NCI-H146 treated with DMSO at 0.1 percent for 48 hours (cell line): ENCODE results near the gene RIPK1.
A peak's percentile ranks its signal among the peaks of the same experiment; 100 is the strongest.
"Not testable (repeated sequence)": the region's sequence is repeated elsewhere in the genome, so short reads cannot be mapped to it uniquely, and the experiment has no call there.

Source experiments
- DNase-seq: peaks from one replicate; lab custom pipeline; 2025; ENCODE audit not compliant: unreplicated experiment; lab: John Stamatoyannopoulos, UW

The RIPK1 gene

DNA sequence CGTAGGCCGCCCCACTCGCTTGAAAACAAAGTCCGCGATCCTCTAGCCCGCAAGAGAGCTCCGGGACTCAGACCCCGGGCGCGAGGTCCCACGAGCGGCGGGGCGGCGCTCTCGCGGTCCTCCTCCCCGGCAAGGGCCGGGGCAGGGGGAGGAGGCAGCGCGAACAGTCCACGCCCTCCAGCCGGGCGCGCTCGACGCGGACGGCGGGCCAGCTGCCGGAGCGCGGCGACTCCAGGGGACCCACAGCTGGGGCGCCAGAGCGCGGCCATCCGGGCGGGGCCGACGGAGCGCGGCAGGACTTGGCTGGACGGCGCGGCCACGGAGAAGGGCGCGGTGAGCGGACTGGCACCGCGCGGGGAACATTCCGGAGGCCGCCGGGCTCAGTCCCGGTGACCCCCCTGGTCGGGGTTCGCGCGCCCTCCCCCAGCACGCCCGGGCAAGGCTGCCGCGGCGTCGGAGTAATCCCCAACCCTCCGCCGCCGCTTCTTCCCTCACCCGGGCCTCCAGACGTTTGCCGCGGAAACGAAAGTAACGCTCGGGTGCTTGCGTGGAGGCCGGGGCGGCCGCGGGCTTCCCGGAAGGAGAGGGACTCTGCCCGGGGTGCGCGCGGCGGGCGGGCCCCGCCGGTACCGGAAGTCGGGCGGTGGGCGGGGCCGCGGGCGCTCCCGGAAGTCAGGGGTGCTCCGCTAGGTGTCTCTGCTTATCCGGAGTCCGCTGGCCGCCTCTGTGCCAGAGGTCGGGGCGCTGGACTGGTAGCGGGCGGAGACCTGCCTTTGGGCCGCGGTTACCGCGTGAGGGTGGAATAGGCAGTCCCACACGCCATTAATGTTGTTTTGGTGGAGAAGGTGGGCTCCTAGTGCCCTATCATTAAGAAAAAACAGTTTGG, at the start of gene RIPK1:
Gene RIPK1, plus strand, starts transcription at position 166 of the 886 bp plus-strand sequence. CDS start 8,330 bp downstream, outside the sequence.
- DNase-seq = peak; percentile 67

DNA sequence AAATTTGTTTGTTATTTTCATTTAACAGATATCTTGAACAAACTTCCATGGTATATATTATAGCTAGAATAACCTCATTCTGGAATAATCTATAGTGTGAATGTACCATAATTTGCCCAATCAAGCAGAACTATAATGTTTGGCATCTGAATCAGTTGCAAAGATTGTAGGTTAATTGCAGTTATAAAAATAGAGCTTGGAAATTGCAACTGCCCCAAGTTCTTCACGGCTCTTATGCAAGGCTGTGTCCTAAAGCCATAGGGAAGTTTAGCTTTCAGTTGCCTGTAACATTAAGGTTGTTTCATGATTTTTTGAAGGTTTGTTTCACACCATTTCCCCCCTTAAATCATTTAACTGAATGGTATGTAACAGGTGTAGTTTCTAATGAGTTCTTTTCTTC, 49.2 kb upstream of the RIPK1 start:
- DNase-seq = no peak

DNA sequence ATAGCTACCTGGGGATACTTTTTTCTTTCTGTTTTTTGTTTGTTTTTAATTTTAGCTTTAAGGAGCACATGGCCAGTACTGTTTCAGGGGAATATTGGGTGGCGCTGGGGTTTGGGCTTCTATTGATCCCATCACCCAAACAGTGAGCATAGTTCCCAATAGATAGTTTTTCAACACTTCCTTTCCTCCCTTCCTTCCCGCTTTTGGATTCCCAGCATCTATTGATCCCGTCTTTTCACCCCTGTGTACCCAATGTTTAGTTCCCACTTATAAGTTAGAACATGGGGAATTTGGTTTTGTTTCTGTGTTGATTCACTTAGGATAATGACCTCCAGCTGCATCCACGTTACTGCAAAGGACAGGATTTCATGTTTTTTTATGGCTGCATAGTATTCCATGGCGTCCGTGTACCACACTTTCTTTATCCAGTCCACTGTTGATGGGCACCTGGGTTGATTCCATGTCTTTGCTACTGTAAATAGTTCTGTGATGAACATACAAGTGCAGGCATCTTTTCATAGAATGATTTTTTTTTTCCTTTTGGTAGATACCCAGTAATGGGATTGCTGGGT, 48.5 kb upstream of the RIPK1 start:
- no peak for DNase-seq

DNA sequence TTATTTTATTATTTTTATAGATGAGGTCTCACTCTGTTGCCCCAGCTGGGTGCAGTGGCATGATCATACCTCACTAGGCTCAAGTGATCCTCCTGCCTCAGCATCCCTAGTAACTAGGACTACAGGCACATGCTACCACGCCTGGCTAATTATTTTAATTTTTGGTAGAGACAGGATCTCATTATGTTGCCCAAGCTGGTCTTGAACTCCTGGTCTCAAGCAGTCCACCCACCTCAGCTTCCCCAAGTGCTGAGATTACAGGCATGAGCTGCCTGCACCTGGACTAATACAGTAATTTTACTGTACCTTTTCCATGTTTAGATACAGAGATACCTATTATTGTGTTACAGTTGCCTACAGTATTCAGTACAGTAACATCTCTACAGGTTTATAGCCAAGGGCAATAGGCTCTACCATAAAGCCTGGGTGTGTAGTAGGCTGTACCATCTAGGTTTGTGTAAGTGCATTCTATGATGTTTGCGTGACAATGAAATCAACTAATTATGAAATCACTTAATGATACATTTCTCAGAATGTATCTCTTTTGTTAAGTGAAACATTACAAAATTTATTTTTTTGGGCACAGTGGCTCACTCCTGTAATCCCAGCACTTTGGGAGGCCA, 47.2 kb upstream of the RIPK1 start:
- not testable (repeated sequence) for DNase-seq

DNA sequence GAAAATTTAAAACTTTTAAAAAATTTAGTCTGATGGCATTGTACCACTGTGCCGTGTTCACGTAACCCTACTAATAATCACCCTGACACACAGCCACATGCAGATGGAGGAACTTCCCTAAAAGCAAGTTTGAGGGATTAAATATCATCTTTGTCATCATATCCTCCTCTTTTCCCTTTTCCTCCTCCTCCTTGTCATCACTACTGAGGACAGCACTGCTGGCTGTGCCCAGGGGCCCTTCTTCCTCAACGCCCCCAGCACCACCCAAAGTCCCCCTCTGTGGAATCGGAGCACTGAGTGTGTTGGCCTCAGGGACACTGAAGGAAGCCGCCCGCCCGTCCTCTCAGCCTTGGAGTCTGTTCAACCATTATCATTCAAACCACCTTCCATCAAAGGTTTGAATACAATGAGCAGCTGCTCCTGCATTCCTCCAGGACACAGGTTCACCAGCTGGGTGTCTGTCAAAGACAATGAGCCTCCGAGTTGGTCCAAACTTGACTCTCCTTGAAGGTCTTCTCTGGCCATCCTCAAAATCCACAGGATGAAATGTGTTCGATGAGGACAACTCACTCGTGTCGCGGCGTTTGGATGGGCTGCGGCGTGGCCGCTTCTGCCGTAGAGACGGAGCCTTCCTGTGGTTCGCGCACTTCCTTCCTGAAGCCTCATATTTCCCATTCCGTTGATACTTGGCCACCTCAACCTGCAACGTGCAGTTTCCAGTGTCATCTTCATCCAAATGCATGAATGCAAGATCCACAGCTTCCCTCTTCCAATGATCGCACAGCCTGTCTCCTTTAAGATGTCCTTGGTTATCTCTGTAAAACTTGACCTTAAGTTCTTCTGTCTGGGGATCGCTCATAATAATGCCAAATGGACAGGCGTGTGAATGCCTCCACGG, 45.3 kb upstream of the RIPK1 start:
- no peak for DNase-seq

DNA sequence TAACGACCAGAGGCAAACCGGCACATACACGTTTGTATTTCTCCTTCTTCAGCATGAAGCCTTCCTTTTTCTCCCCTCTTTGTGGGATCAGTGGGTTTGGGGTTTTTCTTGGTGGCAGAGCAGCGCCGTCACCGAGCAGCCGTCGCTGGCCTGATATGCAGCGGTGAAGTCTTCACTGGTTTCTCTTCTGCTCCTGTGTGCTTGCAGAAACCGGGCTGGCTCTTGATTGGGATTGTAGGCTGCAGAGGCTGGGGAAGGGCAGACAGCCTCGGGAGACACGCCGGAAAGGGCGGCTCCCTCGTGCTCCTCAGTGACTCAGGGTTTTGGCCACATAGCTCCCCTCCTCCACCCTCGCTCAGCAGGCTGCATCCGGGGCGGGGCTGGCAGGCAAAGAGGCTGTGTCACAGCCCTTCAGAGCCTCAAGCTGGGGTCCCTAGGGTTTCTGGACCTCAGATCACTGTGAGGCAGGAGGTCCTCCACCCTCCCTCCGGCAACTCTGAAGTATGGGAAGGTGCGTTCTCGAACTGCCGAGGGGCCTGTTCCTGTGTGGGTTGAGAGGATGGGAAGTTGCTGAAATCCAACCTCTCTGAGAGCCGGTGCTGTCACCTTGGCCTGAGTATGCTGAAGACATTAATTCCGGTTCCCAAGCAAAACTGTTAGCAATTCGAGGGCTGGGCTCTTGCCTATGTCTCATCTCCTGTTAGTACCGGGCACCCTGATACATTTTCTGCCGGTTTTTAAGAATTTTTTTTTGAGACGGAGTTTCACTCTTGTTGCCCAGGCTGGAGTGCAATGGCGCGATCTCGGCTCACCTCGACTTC, 44.4 kb upstream of the RIPK1 start:
- no peak for DNase-seq

- no peak for DNase-seq
Measured at GRCh38 chr6:3026791-3027626, 41.3 kb upstream of the RIPK1 start.

GRCh38 chr6:3028156-3028555, 40.1 kb upstream of the RIPK1 start:
- not testable (repeated sequence) for DNase-seq

DNA sequence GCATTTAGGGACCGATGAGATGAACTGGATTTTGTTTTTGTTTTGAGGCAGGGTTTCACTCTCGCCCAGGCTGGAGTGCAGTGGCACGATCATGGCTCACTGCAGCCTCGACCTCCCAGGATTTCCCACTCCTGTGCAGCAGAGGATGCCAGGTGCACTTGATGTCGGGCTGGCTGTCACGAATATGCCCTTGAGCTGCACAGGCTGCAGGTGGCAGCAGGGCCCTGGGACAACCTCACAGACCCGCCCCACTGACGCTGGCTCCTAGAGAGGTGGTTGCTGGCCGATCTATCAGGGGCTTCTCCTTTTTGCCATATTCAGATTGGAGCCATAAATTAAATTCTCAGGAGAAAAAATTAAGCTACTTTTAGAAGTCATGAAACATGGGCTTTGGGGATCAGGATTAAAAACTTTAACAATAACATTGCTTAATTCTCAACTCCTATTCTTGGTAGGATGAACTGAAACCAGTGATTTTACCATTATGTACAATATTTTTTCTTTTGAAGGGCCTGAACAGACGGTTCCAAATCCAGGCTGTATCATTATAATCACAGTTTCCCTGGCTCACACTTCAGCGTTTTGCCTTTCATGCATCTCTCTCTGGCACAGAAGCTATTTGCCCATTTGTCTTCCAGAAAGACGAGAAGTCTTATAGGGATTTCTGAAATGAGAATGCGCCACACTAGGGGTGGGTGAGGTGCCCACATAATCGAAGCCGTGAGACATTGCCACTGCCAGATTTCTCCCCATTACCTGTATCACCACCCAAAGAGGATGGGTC, 36.2 kb upstream of the RIPK1 start:
- no peak for DNase-seq

GRCh38 chr6:3032986-3033385, 35.3 kb upstream of the RIPK1 start:
- no peak for DNase-seq

DNA sequence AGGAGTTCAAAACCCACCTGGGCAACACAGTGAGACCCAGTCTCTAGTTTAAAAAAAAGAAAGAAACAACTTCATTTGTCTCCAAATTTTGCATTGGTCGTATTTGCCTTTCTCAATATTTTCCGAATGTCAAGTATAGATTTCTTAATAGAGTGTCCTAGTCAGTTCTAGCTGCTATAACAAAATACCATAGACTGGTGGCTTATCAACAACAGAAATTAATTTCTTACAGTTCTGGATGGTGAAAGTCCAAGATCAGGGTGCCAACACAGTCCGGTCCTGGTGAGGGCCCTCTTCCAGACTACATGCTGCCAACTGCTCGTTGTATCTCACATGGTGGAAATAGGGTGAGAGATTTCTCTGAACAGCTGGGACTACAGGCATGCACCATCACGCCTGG, 34.6 kb upstream of the RIPK1 start:
- DNase-seq = no peak

DNA sequence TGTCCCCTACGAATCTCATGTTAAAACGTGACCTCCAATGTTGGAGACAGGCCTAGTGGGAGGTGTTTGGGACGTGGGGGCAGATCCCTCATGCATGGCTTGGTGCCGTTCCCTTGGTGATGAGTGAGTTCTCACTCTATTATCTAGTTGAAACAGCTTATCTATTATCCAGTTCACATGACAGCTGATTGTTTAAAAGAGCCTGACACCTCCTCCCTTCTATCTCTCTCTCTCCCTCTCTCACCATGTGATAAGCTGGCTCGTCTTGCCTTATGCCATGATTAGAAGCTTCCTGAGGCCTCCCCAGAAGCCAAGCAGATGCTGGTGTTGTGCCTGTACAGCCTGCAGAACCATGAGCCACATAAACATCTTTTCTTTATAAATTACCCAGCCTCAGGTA, 32.9 kb upstream of the RIPK1 start:
- DNase-seq = no peak

GRCh38 chr6:3036861-3037637, 31.2 kb upstream of the RIPK1 start:
- no peak for DNase-seq

- no peak for DNase-seq
Measured at GRCh38 chr6:3037638-3038365, 30.5 kb upstream of the RIPK1 start.

DNA sequence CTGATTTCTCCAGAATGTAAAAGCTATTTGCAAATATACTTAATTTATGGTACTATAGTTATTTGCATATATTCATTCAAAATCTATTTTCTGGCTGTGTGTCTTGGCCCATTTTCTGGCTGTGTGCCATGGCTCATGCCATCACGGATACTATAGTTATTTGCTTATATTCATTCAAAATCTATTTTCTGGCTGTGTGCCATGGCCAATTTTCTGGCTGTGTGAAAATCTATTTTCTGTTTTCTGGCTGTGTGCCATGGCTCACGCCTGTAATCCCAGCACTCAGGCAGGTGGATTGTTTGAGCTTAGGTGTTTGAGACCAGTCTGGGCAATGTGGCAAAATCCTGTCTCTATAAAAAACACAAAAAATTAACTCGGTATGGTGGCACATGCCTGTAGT, 28.9 kb upstream of the RIPK1 start:
- peak; percentile 19 for DNase-seq

DNA sequence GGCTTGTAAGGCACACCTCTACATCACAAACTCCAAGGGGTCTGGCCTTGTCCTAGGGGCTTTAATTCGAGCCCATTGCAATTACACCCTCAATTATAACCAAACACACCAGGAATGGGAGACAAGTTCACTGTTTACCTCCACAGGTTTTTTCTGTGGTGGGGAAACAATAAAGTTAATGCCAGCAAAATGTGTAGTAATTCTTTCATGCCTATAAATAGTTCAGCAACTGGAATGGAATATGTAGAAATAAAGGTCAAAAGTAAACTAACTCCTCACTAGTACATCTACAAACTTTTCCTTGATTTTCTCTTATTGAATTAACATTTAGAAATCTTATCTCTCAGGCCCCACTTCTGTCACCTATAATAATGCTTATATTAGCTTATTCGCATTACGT, 27.1 kb upstream of the RIPK1 start:
- no peak for DNase-seq

DNA sequence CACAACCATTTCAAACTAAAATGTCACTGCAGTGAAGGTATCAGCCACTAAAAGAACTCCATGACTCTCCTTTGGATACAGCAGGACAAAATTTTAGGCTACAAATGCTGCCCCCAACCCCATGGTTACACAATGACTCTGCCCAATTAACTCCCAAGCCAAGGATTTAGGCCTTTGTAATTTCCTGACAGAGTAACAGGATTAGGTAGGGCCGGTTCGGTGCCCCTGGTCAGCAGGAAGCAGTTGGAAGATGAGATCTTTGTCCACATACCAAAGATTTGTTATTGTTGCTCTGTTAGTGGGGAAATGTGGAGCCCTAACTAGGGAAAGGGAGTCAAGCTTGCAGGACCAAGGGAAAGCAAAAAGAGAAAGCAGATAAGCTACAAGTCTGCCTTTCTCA, 26.7 kb upstream of the RIPK1 start:
- no peak for DNase-seq
